ENCODE results near the gene ARF3. TPM values are rescaled to one million over a fixed set of nuclear protein-coding genes. Genes with fewer than 3 reads are reported as not detected.

The ARF3 gene
- total and polyA plus RNA-seq, 4 donors = 14.1 to 29.5 (median 19.4) TPM

GRCh38 chr12:48966177-48966895 lies 9.0 kb upstream of the ARF3 start:
- WGBS = 56% methylated on average over 20 of the region's 20 CpGs
- no peaks in the 10 kb centered on the region for H3K36me3 ChIP-seq (ENCODE audit: control insufficient read depth in 4 of 4, insufficient read depth in 3 of 4, low read depth in 1 of 4, low read length in 3 of 4)
- H3K4me1 ChIP-seq (ENCODE audit: control insufficient read depth in 4 of 4, insufficient read depth in 4 of 4, low read length in 3 of 4) = peaks cover 0 to 9% (median 5%) of the 10 kb centered on the region in 4 donors
- H3K27me3 ChIP-seq (ENCODE audit: control insufficient read depth in 4 of 4, insufficient read depth in 4 of 4, low read length in 3 of 4) = peaks cover 0 to 11% (median 5%) of the 10 kb centered on the region in 4 donors
- DNase-seq (ENCODE audit: low spot score) = no peak
- H3K4me3 ChIP-seq (ENCODE audit: low read depth in 1 of 3, low read length in 3 of 3) = no peak overlapping the region
- H3K9me3 ChIP-seq (ENCODE audit: control insufficient read depth in 4 of 4, low read length in 3 of 4) = no peaks in the 10 kb centered on the region
- no peak overlapping the region for H3K27ac ChIP-seq (ENCODE audit: low read depth in 1 of 2, low read length in 2 of 2)
- no peak overlapping the region for H3K9ac ChIP-seq (ENCODE audit: low read depth in 1 of 2, low read length in 2 of 2)
- TF ChIP-seq RXRA (IDR thresholded peaks at IDR 0.05) (no peak), ZBTB33 (IDR thresholded peaks at IDR 0.05) (no peak), REST (IDR thresholded peaks at IDR 0.05) (no peak), HNF4G (IDR thresholded peaks at IDR 0.05) (no peak), EGR1 (IDR thresholded peaks at IDR 0.05; ENCODE audit: low read depth in 2 of 2) (no peak), RAD21 (IDR thresholded peaks at IDR 0.05) (no peak), GABPA (IDR thresholded peaks at IDR 0.05 in 1 of 2, conservative IDR thresholded peaks at IDR 0.05 in 1 of 2) (no peak), FOXA1 (IDR thresholded peaks at IDR 0.05) (no peak), CTCF (IDR thresholded peaks at IDR 0.05; ENCODE audit: low read depth, low read length, missing input control) (no peak), ATF3 (IDR thresholded peaks at IDR 0.05) (no peak), SP1 (IDR thresholded peaks at IDR 0.05) (no peak), JUND (IDR thresholded peaks at IDR 0.05) (no peak), MAX (IDR thresholded peaks at IDR 0.05) (no peak), HNF4A (conservative IDR thresholded peaks at IDR 0.05) (no peak), TAF1 (conservative IDR thresholded peaks at IDR 0.05) (no peak)
